IMR-90 (cell line): ENCODE results near the gene SMIM5. TPM values are rescaled to one million over a fixed set of nuclear protein-coding genes. Genes with fewer than 3 reads are reported as not detected.

Source experiments
- ATAC-seq: fragments of 200-7000 bp; cut with Tn5 transposase; 2 replicates; pipeline ENCODE4 v1.9.1; 2020; ENCODE audit warnings: low read depth, mild to moderate bottlenecking, moderate library complexity
- BruUV-seq: library from RNA; stranded (reverse); fragments of 400-500 nt; replicated peaks from 2 replicates; lab custom pipeline; 2021; lab: Mats Ljungman, UMichigan
- CTCF ChIA-PET: fragments of 300-600 bp; formaldehyde crosslinking; extraction: SDS; loops from one replicate; lab custom pipeline; 2021; ENCODE audit warnings: antibody characterized with exemption; lab: Yijun Ruan, JAX
- POLR2A ChIA-PET: fragments of 300-600 bp; sonication (Branson Sonifier 250); formaldehyde crosslinking; loops from one replicate; lab custom pipeline; 2022; ENCODE audit warnings: antibody characterized with exemption; ENCODE audit not compliant: unreplicated experiment; lab: Charles Lee
- DNase-seq: peaks from one replicate; pipeline ENCODE4 v3.0.0; 2013
- H2AFZ ChIP-seq: replicated peaks from 2 replicates; pipeline ENCODE3; 2013; ENCODE audit warnings: low read length, mild to moderate bottlenecking; ENCODE audit not compliant: poor library complexity
- H2AK5ac ChIP-seq: 2 replicates; pipeline ENCODE4 v1.6.1; 2013; ENCODE audit warnings: low read depth, low read length, inconsistent platforms
- H2AK9ac ChIP-seq: replicated peaks from 2 replicates; pipeline ENCODE3; 2013; ENCODE audit warnings: mild to moderate bottlenecking, low read depth, low read length, moderate library complexity; ENCODE audit not compliant: poor library complexity
- H2BK120ac ChIP-seq: 2 replicates; pipeline ENCODE4 v1.6.1; 2013; ENCODE audit warnings: low read depth, low read length, inconsistent platforms
- H2BK15ac ChIP-seq: 3 replicates; pipeline ENCODE4 v1.6.1; 2013; ENCODE audit warnings: low read depth, low read length, inconsistent platforms
- H2BK20ac ChIP-seq: 2 replicates; pipeline ENCODE4 v1.6.1; 2013; ENCODE audit warnings: low read depth, mild to moderate bottlenecking, inconsistent platforms, low read length, moderate library complexity
- H2BK5ac ChIP-seq: 2 replicates; pipeline ENCODE4 v1.6.1; 2013; ENCODE audit warnings: mild to moderate bottlenecking, low read depth, low read length, inconsistent platforms; ENCODE audit not compliant: poor library complexity, severe bottlenecking
- H3K14ac ChIP-seq: replicated peaks from 2 replicates; pipeline ENCODE4 v1.6.1; 2013; ENCODE audit warnings: low read depth, low read length, inconsistent platforms
- H3K18ac ChIP-seq: 2 replicates; pipeline ENCODE4 v1.6.1; 2013; ENCODE audit warnings: low read depth, low read length, control low read depth
- H3K23ac ChIP-seq: 2 replicates; pipeline ENCODE4 v1.6.1; 2013; ENCODE audit warnings: low read depth, low read length, inconsistent platforms
- H3K27ac ChIP-seq: 2 replicates; pipeline ENCODE4 v1.5.1; 2013; ENCODE audit warnings: mild to moderate bottlenecking, control low read depth, low read length; ENCODE audit not compliant: insufficient read depth
- H3K27me3 ChIP-seq: 2 replicates; pipeline ENCODE4 v1.6.1; 2013; ENCODE audit warnings: low read length; ENCODE audit not compliant: control insufficient read depth, insufficient read depth
- H3K36me3 ChIP-seq: 2 replicates; pipeline ENCODE4 v1.6.1; 2013; ENCODE audit warnings: low read length, mixed read lengths; ENCODE audit not compliant: control insufficient read depth, insufficient read depth
- H3K4ac ChIP-seq: 2 replicates; pipeline ENCODE4 v1.6.1; 2013; ENCODE audit warnings: low read depth, low read length, inconsistent platforms
- H3K4me1 ChIP-seq: 2 replicates; pipeline ENCODE4 v1.6.1; 2013; ENCODE audit warnings: low read length, mixed read lengths; ENCODE audit not compliant: control insufficient read depth, insufficient read depth
- H3K4me2 ChIP-seq: 2 replicates; pipeline ENCODE4 v1.6.1; 2013; ENCODE audit warnings: low read depth, mild to moderate bottlenecking, control low read depth, low read length, moderate library complexity
- H3K4me3 ChIP-seq: 2 replicates; pipeline ENCODE4 v1.5.1; 2013; ENCODE audit warnings: low read depth, mild to moderate bottlenecking, control low read depth, low read length, moderate library complexity; ENCODE audit not compliant: insufficient read depth
- H3K56ac ChIP-seq: 2 replicates; pipeline ENCODE4 v1.6.1; 2013; ENCODE audit warnings: low read length, inconsistent platforms; ENCODE audit not compliant: insufficient read depth; ENCODE audit errors: extremely low read depth
- H3K79me1 ChIP-seq, 2 experiments: 2 replicates each; pipeline ENCODE4 v1.6.1; 2013; ENCODE audit warnings: low read length in 2 of 2, inconsistent platforms in 1 of 2, low read depth in 1 of 2
- H3K9ac ChIP-seq: 2 replicates; pipeline ENCODE4 v1.6.1; 2013; ENCODE audit warnings: low read depth, low read length, control low read depth
- H3K9me1 ChIP-seq: 2 replicates; pipeline ENCODE4 v1.6.1; 2013; ENCODE audit warnings: low read length, inconsistent platforms; ENCODE audit not compliant: insufficient read depth
- H3K9me3 ChIP-seq: 2 replicates; pipeline ENCODE4 v1.6.1; 2013; ENCODE audit warnings: low read length; ENCODE audit not compliant: control insufficient read depth, insufficient read depth
- H4K20me1 ChIP-seq: 2 replicates; pipeline ENCODE4 v1.6.1; 2013; ENCODE audit warnings: low read length, inconsistent platforms; ENCODE audit not compliant: insufficient read depth
- H4K5ac ChIP-seq: 2 replicates; pipeline ENCODE4 v1.6.1; 2013; ENCODE audit warnings: mild to moderate bottlenecking, low read depth, low read length, control low read depth
- H4K8ac ChIP-seq, 2 experiments: 2 replicates each; pipeline ENCODE4 v1.6.1; 2013; ENCODE audit warnings: low read depth in 2 of 2, low read length in 2 of 2, control low read depth in 1 of 2, inconsistent platforms in 1 of 2
- H4K91ac ChIP-seq: 2 replicates; pipeline ENCODE4 v1.6.1; 2013; ENCODE audit warnings: low read depth, low read length, inconsistent platforms; ENCODE audit not compliant: insufficient read depth
- BHLHE40 ChIP-seq: fragments of 150-350 bp; IDR thresholded peaks from 2 replicates; pipeline ENCODE4 v1.6.1; 2016; ENCODE audit warnings: mild to moderate bottlenecking, low read depth, low read length
- SMC3 ChIP-seq: fragments of 150-350 bp; IDR thresholded peaks from 2 replicates; pipeline ENCODE4 v1.6.1; 2016; ENCODE audit warnings: low read depth, mild to moderate bottlenecking, antibody characterized with exemption, low read length, moderate library complexity
- whole genome bisulfite sequencing, 2 experiments: methylation state at CpG; one replicate each; pipeline versions ENCODE4 v1.1.5 to v1.1.7; 2013; ENCODE audit warnings: missing lambda C conversion rate in 2 of 2; ENCODE audit not compliant: insufficient read length in 1 of 2; ENCODE audit errors: extremely low coverage in 2 of 2; 5-methylcytosine and 5-hydroxymethylcytosine counted together
- dilution Hi-C: fragments of 300-500 bp; cut with HindIII; formaldehyde crosslinking; loops from one replicate; pipeline ENCODE4 v1.14.3; 2018; ENCODE audit warnings: low sequenced_read_pairs; ENCODE audit not compliant: unreplicated experiment
- in situ Hi-C: fragments of 300-500 bp; cut with MboI; formaldehyde crosslinking; loops from 3 replicates; pipeline ENCODE4 v1.14.3; 2019; ENCODE audit warnings: low sequenced_read_pairs, inconsistent platforms, mixed read lengths
- intact Hi-C: fragments of 100-400 bp; cut with micrococcal nuclease; formaldehyde crosslinking; loops from 2 replicates; pipeline ENCODE4 v1.10.0; 2022
- polyA plus RNA-seq, 3 experiments: library from polyadenylated mRNA; depleted of rRNA; stranded (reverse); fragments of >200 nt; gene quantifications; 2 replicates each; pipeline ENCODE4 v1.2.3, GENCODE V29; 2012; ENCODE audit warnings: low replicate concordance in 1 of 3
- total RNA-seq: library from RNA; depleted of rRNA; stranded (reverse); fragments of >200 nt; gene quantifications from 2 replicates; pipeline ENCODE4 v1.2.3, GENCODE V29; 2012

The SMIM5 gene
- total and polyA plus RNA-seq, 2 of the 4 experiments (the other 2 are of a cell fraction): not detected

DNA sequence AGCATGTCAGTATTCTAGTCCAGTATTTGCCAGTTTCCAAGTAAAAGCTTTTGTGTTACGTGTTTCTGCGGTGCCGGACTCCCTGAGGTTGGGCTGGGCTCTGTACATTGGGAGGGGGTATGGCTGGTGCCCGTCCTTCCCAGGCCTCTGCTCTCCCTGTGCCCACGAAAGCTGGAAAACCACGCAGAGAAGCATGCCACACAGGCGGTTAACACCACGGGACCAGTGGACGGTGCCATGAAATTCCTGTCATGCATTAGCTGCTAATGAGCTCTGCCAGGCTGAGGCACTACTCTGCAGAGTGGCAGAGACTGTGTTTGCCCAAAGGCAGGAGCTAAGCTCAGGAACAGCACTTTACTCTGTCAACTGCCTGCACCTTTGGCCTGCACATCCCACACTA, 8.1 kb downstream of the SMIM5 start:
- intact Hi-C loops: no loop called here

More for the DNA sequence above, 8.1 kb downstream of the SMIM5 start:
- no TSS peak for BruUV-seq
- in situ Hi-C loops (no loop called here), dilution Hi-C loops (no loop called here)
- H3K18ac ChIP-seq: no peak overlapping the region
- no peak overlapping the region for H2BK15ac ChIP-seq
- H3K4me3 ChIP-seq: no peak overlapping the region
- DNase-seq (no peak), ATAC-seq (no peak)
- POLR2A ChIA-PET: no interaction called here
- no peak overlapping the region for H2AK9ac ChIP-seq
- H3K9ac ChIP-seq: no peak overlapping the region
- H2AFZ ChIP-seq: no peak overlapping the region
- H3K56ac ChIP-seq: no peak overlapping the region
- no peak overlapping the region for H2BK5ac ChIP-seq
- no peak overlapping the region for H4K8ac ChIP-seq
- peaks cover 11% of the 10 kb centered on the region for H3K36me3 ChIP-seq
- H3K4me2 ChIP-seq: no peak overlapping the region
- H3K9me3 ChIP-seq: no peaks in the 10 kb centered on the region
- no peaks in the 10 kb centered on the region; a peak in 1 of 4 replicates for H3K79me1 ChIP-seq
- WGBS, 2 experiments: 92% methylated on average over 5 of the region's 9 CpGs; no CpG with 5 or more reads in 1 of the 2 experiments
- H3K9me1 ChIP-seq: no peaks in the 10 kb centered on the region
- H3K4me1 ChIP-seq: no peaks in the 10 kb centered on the region
- H4K91ac ChIP-seq: no peak overlapping the region
- no peak overlapping the region for H4K5ac ChIP-seq
- H4K20me1 ChIP-seq: no peaks in the 10 kb centered on the region; the same call in 1 of the 2 replicates
- no peak for TF ChIP-seq BHLHE40
- no peak for TF ChIP-seq SMC3
- H3K27me3 ChIP-seq: no peaks in the 10 kb centered on the region
- H3K4ac ChIP-seq: no peak overlapping the region
- H3K14ac ChIP-seq: no peak overlapping the region
- H3K27ac ChIP-seq: no peak overlapping the region
- CTCF ChIA-PET: interaction anchor here (5.1 kb wide), 1 partner anchor 8 kb away, joined by 30 read pairs; the partner anchor contains the start of gene SMIM5
- H2BK120ac ChIP-seq: no peak overlapping the region
- no peak overlapping the region for H3K23ac ChIP-seq
- H2BK20ac ChIP-seq: no peak overlapping the region
- H2AK5ac ChIP-seq: no peak overlapping the region
